GM19324 (cell line): Measurements from ENCODE around the gene KCNA5.

Experiments used
- ATAC-seq: cut with Tn5 transposase; IDR thresholded peaks from one replicate; pipeline ENCODE4 v1.9.1; 2021; ENCODE audit warnings: mild to moderate bottlenecking, moderate library complexity; ENCODE audit not compliant: unreplicated experiment, low FRiP score

Gene KCNA5

GRCh38 chr12:5026342-5026938, 17.2 kb upstream of the KCNA5 start:
- ATAC-seq: no peak

GRCh38 chr12:5027046-5027821, 16.4 kb upstream of the KCNA5 start:
- no peak for ATAC-seq

GRCh38 chr12:5030066-5030465, 13.6 kb upstream of the KCNA5 start:
- no peak for ATAC-seq

GRCh38 chr12:5031242-5031641, 12.4 kb upstream of the KCNA5 start:
- no peak for ATAC-seq

GRCh38 chr12:5031958-5032357, 11.7 kb upstream of the KCNA5 start:
- ATAC-seq: no peak

- ATAC-seq: no peak
These were observed 10.9 kb upstream of the KCNA5 start for GRCh38 chr12:5032821-5033220.

- ATAC-seq: no peak
These were observed 9.8 kb upstream of the KCNA5 start for GRCh38 chr12:5033883-5034282.

GRCh38 chr12:5034603-5035002, 9.1 kb upstream of the KCNA5 start:
- ATAC-seq: no peak

GRCh38 chr12:5035618-5036017, 8.1 kb upstream of the KCNA5 start:
- ATAC-seq: no peak

GRCh38 chr12:5036031-5036430, 7.6 kb upstream of the KCNA5 start:
- no peak for ATAC-seq

GRCh38 chr12:5037795-5038357, 5.8 kb upstream of the KCNA5 start:
- ATAC-seq: no peak

GRCh38 chr12:5038781-5039311, 4.8 kb upstream of the KCNA5 start:
- no peak for ATAC-seq

- ATAC-seq: no peak
These were observed 3.9 kb upstream of the KCNA5 start for GRCh38 chr12:5039815-5040214.

- ATAC-seq: no peak
These were observed 3.3 kb upstream of the KCNA5 start for GRCh38 chr12:5040368-5040767.

- ATAC-seq: no peak
These were observed 979 bp downstream of the KCNA5 start for GRCh38 chr12:5044420-5045295.

GRCh38 chr12:5047094-5047493, 3.4 kb downstream of the KCNA5 start:
- no peak for ATAC-seq

- no peak for ATAC-seq
These were observed 4.0 kb downstream of the KCNA5 start for GRCh38 chr12:5047729-5048128.

- no peak for ATAC-seq
These were observed 6.9 kb downstream of the KCNA5 start for GRCh38 chr12:5050542-5050941.

- ATAC-seq: no peak
These were observed 7.7 kb downstream of the KCNA5 start for GRCh38 chr12:5051334-5051733.

GRCh38 chr12:5051913-5052312, 8.2 kb downstream of the KCNA5 start:
- ATAC-seq: no peak

GRCh38 chr12:5052348-5052747, 8.7 kb downstream of the KCNA5 start:
- no peak for ATAC-seq
